Cardiac muscle cell (in vitro differentiated cells and primary cell): Measurements from ENCODE around the gene SMIM30. TPM values are rescaled to one million over a fixed set of nuclear protein-coding genes. Genes with fewer than 3 reads are reported as not detected.
A peak's percentile ranks its signal among the peaks of the same experiment; 100 is the strongest.

Source experiments
- DNase-seq, 2 donors: peaks; one replicate each; pipeline versions ENCODE4 v3.0.0 to v3.0.0-alpha.2; 2010 to 2017; ENCODE audit warnings: low read depth in 1 of 2, low spot score in 1 of 2
- H3K27ac ChIP-seq: fragments of 200-600 bp; sonication (generic); 2 replicates; pipeline ENCODE4 v1.5.1; 2016
- H3K27me3 ChIP-seq: fragments of 200-600 bp; sonication (generic); 2 replicates; pipeline ENCODE4 v1.6.0; 2016; ENCODE audit warnings: control low read depth
- H3K36me3 ChIP-seq: fragments of 200-600 bp; sonication (generic); 2 replicates; pipeline ENCODE4 v1.5.1; 2016; ENCODE audit warnings: control low read depth
- H3K4me1 ChIP-seq: fragments of 200-600 bp; sonication (generic); 2 replicates; pipeline ENCODE4 v1.8.1; 2017; ENCODE audit warnings: low read depth, mild to moderate bottlenecking, mixed run types
- H3K4me3 ChIP-seq: fragments of 200-600 bp; sonication (generic); 2 replicates; pipeline ENCODE4 v1.5.1; 2016; ENCODE audit warnings: mild to moderate bottlenecking
- H3K9me3 ChIP-seq: fragments of 200-600 bp; sonication (generic); 2 replicates; pipeline ENCODE4 v1.5.1; 2017; ENCODE audit warnings: low read depth, mild to moderate bottlenecking, control low read depth
- CTCF ChIP-seq: IDR thresholded peaks from 2 replicates; pipeline ENCODE4 v1.5.1; 2012; ENCODE audit warnings: low read depth, mild to moderate bottlenecking, low read length
- polyA plus RNA-seq: library from polyadenylated mRNA; unstranded; fragments of >200 nt; fragmentation: Nextera tagmentation; extraction: Ambion mirVana; gene quantifications from 2 replicates; pipeline ENCODE4 v1.2.1, GENCODE V29; 2016
- total RNA-seq: library from RNA; depleted of rRNA; stranded (reverse); fragments of >200 nt; gene quantifications from 2 replicates; pipeline ENCODE4 v1.2.3, GENCODE V29; 2016

The SMIM30 gene
- total and polyA plus RNA-seq, 2 experiments from 2014 or later = 126 to 211 TPM

GRCh38 chr7:113100121-113100603 is 18.2 kb downstream of the SMIM30 start:
- peaks cover 6% of the 10 kb centered on the region for H3K4me1 ChIP-seq
- no peak overlapping the region for H3K4me3 ChIP-seq
- no peaks in the 10 kb centered on the region for H3K36me3 ChIP-seq
- H3K9me3 ChIP-seq = no peaks in the 10 kb centered on the region
- no peak for TF ChIP-seq CTCF
- no peak overlapping the region for H3K27ac ChIP-seq
- H3K27me3 ChIP-seq = no peaks in the 10 kb centered on the region
- DNase-seq = peak; percentile 75 to 88

GRCh38 chr7:113099284-113099919 is 19.0 kb downstream of the SMIM30 start:
- H3K4me1 ChIP-seq = peaks cover 6% of the 10 kb centered on the region
- no peaks in the 10 kb centered on the region for H3K9me3 ChIP-seq
- no peak for TF ChIP-seq CTCF
- no peak overlapping the region for H3K4me3 ChIP-seq
- H3K27ac ChIP-seq = no peak overlapping the region
- DNase-seq = peak in 1 of 2 donors; percentile 6
- no peaks in the 10 kb centered on the region for H3K27me3 ChIP-seq
- no peaks in the 10 kb centered on the region for H3K36me3 ChIP-seq

GRCh38 chr7:113094517-113095249 is 23.7 kb downstream of the SMIM30 start:
- H3K9me3 ChIP-seq = no peaks in the 10 kb centered on the region
- H3K27ac ChIP-seq = no peak overlapping the region
- no peak for TF ChIP-seq CTCF
- H3K4me1 ChIP-seq = peaks cover 3% of the 10 kb centered on the region
- no peaks in the 10 kb centered on the region for H3K36me3 ChIP-seq
- H3K4me3 ChIP-seq = no peak overlapping the region
- no peak for DNase-seq
- no peaks in the 10 kb centered on the region for H3K27me3 ChIP-seq

- Histone ChIP-seq H3K36me3 (no peaks in the 10 kb centered on the region), H3K9me3 (no peaks in the 10 kb centered on the region), H3K4me3 (no peak overlapping the region), H3K27ac (no peak overlapping the region), H3K4me1 (no peaks in the 10 kb centered on the region), H3K27me3 (no peaks in the 10 kb centered on the region)
- TF ChIP-seq CTCF = no peak
- no peak for DNase-seq
These were observed 24.8 kb downstream of the SMIM30 start for GRCh38 chr7:113093561-113093960.

GRCh38 chr7:113092762-113093161 is 25.6 kb downstream of the SMIM30 start:
- TF ChIP-seq CTCF = no peak
- Histone ChIP-seq H3K27me3 (no peaks in the 10 kb centered on the region), H3K4me1 (no peaks in the 10 kb centered on the region), H3K9me3 (no peaks in the 10 kb centered on the region), H3K27ac (no peak overlapping the region), H3K4me3 (no peak overlapping the region), H3K36me3 (no peaks in the 10 kb centered on the region)
- no peak for DNase-seq
